ENCODE measurements around the gene GPRC5B.

- TF ChIP-seq, protein P1, sequence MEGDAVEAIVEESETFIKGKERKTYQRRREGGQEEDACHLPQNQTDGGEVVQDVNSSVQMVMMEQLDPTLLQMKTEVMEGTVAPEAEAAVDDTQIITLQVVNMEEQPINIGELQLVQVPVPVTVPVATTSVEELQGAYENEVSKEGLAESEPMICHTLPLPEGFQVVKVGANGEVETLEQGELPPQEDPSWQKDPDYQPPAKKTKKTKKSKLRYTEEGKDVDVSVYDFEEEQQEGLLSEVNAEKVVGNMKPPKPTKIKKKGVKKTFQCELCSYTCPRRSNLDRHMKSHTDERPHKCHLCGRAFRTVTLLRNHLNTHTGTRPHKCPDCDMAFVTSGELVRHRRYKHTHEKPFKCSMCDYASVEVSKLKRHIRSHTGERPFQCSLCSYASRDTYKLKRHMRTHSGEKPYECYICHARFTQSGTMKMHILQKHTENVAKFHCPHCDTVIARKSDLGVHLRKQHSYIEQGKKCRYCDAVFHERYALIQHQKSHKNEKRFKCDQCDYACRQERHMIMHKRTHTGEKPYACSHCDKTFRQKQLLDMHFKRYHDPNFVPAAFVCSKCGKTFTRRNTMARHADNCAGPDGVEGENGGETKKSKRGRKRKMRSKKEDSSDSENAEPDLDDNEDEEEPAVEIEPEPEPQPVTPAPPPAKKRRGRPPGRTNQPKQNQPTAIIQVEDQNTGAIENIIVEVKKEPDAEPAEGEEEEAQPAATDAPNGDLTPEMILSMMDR (conservative IDR thresholded peaks at IDR 0.05), result no peak
- TF ChIP-seq EZH2 (IDR thresholded peaks at IDR 0.05; ENCODE audit: low read depth), result no peak
Measured at GRCh38 chr16:19861133-19861532, 23.5 kb downstream of the GPRC5B start.

Data from PC-9 (cell line).